Brain microvascular endothelial cell (primary cell): ENCODE measurements around the gene POLR3K.
"Not testable (repeated sequence)": the region's sequence is repeated elsewhere in the genome, so short reads cannot be mapped to it uniquely, and the experiment has no call there.

ENCODE experiments used
- DNase-seq: peaks from one replicate; pipeline ENCODE4 v3.0.0-alpha.2; 2020
- H3K27ac ChIP-seq: fragments of 250-450 bp; sonication (Bioruptor Pico); 2 replicates; pipeline ENCODE4 v1.5.1; 2020; ENCODE audit warnings: mild to moderate bottlenecking, moderate library complexity
- H3K27me3 ChIP-seq: fragments of 250-450 bp; sonication (Bioruptor Pico); replicated peaks from 2 replicates; pipeline ENCODE4 v1.5.1; 2020; ENCODE audit warnings: mild to moderate bottlenecking
- H3K36me3 ChIP-seq: fragments of 250-450 bp; sonication (Bioruptor Pico); replicated peaks from 2 replicates; pipeline ENCODE4 v1.5.1; 2020; ENCODE audit warnings: mild to moderate bottlenecking
- H3K4me3 ChIP-seq: 2 replicates; pipeline ENCODE4 v1.5.1; 2011; ENCODE audit warnings: low read depth, mild to moderate bottlenecking, control low read depth, low read length, moderate library complexity
- CTCF ChIP-seq: IDR thresholded peaks from 2 replicates; pipeline ENCODE4 v1.5.1; 2011; ENCODE audit warnings: low read depth, mild to moderate bottlenecking, moderate library complexity, low read length, control low read depth, inconsistent platforms; ENCODE audit errors: missing control alignments
- in situ Hi-C: cut with HindIII; loops from 2 replicates; pipeline ENCODE4 v1.10.0; 2017; ENCODE audit warnings: low sequenced_read_pairs, low pct_ligation_motif_present

Gene POLR3K

GRCh38 chr16:34648-34987, 18.8 kb downstream of the POLR3K start:
- Histone ChIP-seq H3K27me3 (no peaks in the 10 kb centered on the region), H3K27ac (no peak overlapping the region), H3K4me3 (no peak overlapping the region), H3K36me3 (no peaks in the 10 kb centered on the region)
- no peak for TF ChIP-seq CTCF
- in situ Hi-C loops = no loop called here
- no peak for DNase-seq

GRCh38 chr16:33877-34647, 19.3 kb downstream of the POLR3K start:
- TF ChIP-seq CTCF = no peak
- no peak overlapping the region for H3K27ac ChIP-seq
- no peak overlapping the region for H3K4me3 ChIP-seq
- in situ Hi-C loops = no loop called here
- no peaks in the 10 kb centered on the region for H3K36me3 ChIP-seq
- DNase-seq = no peak
- H3K27me3 ChIP-seq = no peaks in the 10 kb centered on the region

GRCh38 chr16:33154-33876, 20.1 kb downstream of the POLR3K start:
- H3K27ac ChIP-seq, in situ Hi-C loops, H3K4me3 ChIP-seq: not testable (repeated sequence)

GRCh38 chr16:30627-31026, 22.8 kb downstream of the POLR3K start:
- DNase-seq, H3K27ac ChIP-seq, H3K27me3 ChIP-seq, in situ Hi-C loops, H3K4me3 ChIP-seq, H3K36me3 ChIP-seq: not testable (repeated sequence)

More at GRCh38 chr16:33154-33876, 20.1 kb downstream of the POLR3K start:
- not testable (repeated sequence) for H3K27me3 ChIP-seq, H3K36me3 ChIP-seq, DNase-seq

- in situ Hi-C loops = not testable (repeated sequence)
These were observed 27.5 kb downstream of the POLR3K start for GRCh38 chr16:25926-26348.

GRCh38 chr16:24151-24550, 29.3 kb downstream of the POLR3K start:
- H3K27me3 ChIP-seq, H3K27ac ChIP-seq, H3K36me3 ChIP-seq, in situ Hi-C loops, DNase-seq, H3K4me3 ChIP-seq: not testable (repeated sequence)

More at GRCh38 chr16:25926-26348, 27.5 kb downstream of the POLR3K start:
- H3K27ac ChIP-seq, H3K4me3 ChIP-seq, DNase-seq, H3K27me3 ChIP-seq, H3K36me3 ChIP-seq: not testable (repeated sequence)

GRCh38 chr16:20886-21285, 32.5 kb downstream of the POLR3K start:
- in situ Hi-C loops, DNase-seq, H3K27ac ChIP-seq, H3K36me3 ChIP-seq, H3K4me3 ChIP-seq, H3K27me3 ChIP-seq: not testable (repeated sequence)

- H3K27me3 ChIP-seq, DNase-seq, in situ Hi-C loops, H3K4me3 ChIP-seq, H3K36me3 ChIP-seq, H3K27ac ChIP-seq: not testable (repeated sequence)
These were observed 36.2 kb downstream of the POLR3K start for GRCh38 chr16:17062-17765.
